ENCODE data around the gene JMJD1C. TPM values are rescaled to one million over a fixed set of nuclear protein-coding genes. Genes with fewer than 3 reads are reported as not detected.

JMJD1C gene
- polyA plus RNA-seq, 1 donor = 104 TPM

GRCh38 chr10:63424576-63424975, 41.2 kb downstream of the JMJD1C start:
- no peak for DNase-seq
- H3K27me3 ChIP-seq (ENCODE audit: control insufficient read depth, insufficient read depth, low read length) = no peaks in the 10 kb centered on the region
- no peak overlapping the region for H3K27ac ChIP-seq (ENCODE audit: low read length)
- no peak overlapping the region for H3K4me3 ChIP-seq (ENCODE audit: low read length)
- no peaks in the 10 kb centered on the region for H3K4me1 ChIP-seq (ENCODE audit: control insufficient read depth, insufficient read depth, low read length)
- no peaks in the 10 kb centered on the region for H3K9me3 ChIP-seq (ENCODE audit: control insufficient read depth, low read depth, low read length)
- peaks cover 3% of the 10 kb centered on the region for H3K36me3 ChIP-seq (ENCODE audit: control insufficient read depth, insufficient read depth, low read length)
- WGBS (ENCODE audit: insufficient coverage, low lambda C conversion rate) = 100% methylated on average over 1 of the region's 3 CpGs

DNA sequence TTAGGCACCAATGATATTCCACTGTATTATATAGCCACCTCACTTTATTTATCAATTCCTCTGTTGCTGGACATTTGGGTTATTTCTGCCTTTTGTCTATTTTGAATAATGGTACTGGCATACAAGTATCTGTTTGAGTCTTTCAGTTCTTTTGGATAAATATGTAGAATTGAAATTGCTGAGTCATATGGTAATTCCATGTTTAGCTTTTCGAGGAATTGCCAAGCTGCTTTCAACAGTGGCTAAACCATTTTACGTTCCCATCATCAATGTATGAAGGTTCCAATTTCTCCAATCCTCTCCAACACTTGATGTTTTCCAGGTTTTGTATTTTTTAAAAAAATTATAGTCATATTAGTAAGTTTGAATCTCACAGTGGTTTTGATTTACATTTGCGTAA, 42.3 kb downstream of the JMJD1C start:
- no peak for DNase-seq
- no peak overlapping the region for H3K27ac ChIP-seq (ENCODE audit: low read length)
- no peak overlapping the region for H3K4me3 ChIP-seq (ENCODE audit: low read length)
- no peaks in the 10 kb centered on the region for H3K4me1 ChIP-seq (ENCODE audit: control insufficient read depth, insufficient read depth, low read length)
- WGBS (ENCODE audit: insufficient coverage, low lambda C conversion rate) = 86% methylated on average over 2 of the region's 3 CpGs
- peaks cover 3% of the 10 kb centered on the region for H3K36me3 ChIP-seq (ENCODE audit: control insufficient read depth, insufficient read depth, low read length)
- no peaks in the 10 kb centered on the region for H3K9me3 ChIP-seq (ENCODE audit: control insufficient read depth, low read depth, low read length)
- no peaks in the 10 kb centered on the region for H3K27me3 ChIP-seq (ENCODE audit: control insufficient read depth, insufficient read depth, low read length)

GRCh38 chr10:63421591-63421990, 44.2 kb downstream of the JMJD1C start:
- Histone ChIP-seq H3K36me3 (ENCODE audit: control insufficient read depth, insufficient read depth, low read length) (no peaks in the 10 kb centered on the region), H3K27me3 (ENCODE audit: control insufficient read depth, insufficient read depth, low read length) (no peaks in the 10 kb centered on the region), H3K9me3 (ENCODE audit: control insufficient read depth, low read depth, low read length) (no peaks in the 10 kb centered on the region), H3K27ac (ENCODE audit: low read length) (no peak overlapping the region), H3K4me3 (ENCODE audit: low read length) (no peak overlapping the region), H3K4me1 (ENCODE audit: control insufficient read depth, insufficient read depth, low read length) (no peaks in the 10 kb centered on the region)
- no peak for DNase-seq

GRCh38 chr10:63416376-63416775, 49.4 kb downstream of the JMJD1C start:
- Histone ChIP-seq H3K27ac (ENCODE audit: low read length) (no peak overlapping the region), H3K36me3 (ENCODE audit: control insufficient read depth, insufficient read depth, low read length) (no peaks in the 10 kb centered on the region), H3K4me1 (ENCODE audit: control insufficient read depth, insufficient read depth, low read length) (no peaks in the 10 kb centered on the region), H3K4me3 (ENCODE audit: low read length) (no peak overlapping the region), H3K9me3 (ENCODE audit: control insufficient read depth, low read depth, low read length) (no peaks in the 10 kb centered on the region), H3K27me3 (ENCODE audit: control insufficient read depth, insufficient read depth, low read length) (no peaks in the 10 kb centered on the region)
- no peak for DNase-seq
- WGBS (ENCODE audit: insufficient coverage, low lambda C conversion rate) = 75% methylated on average over 1 of the region's 1 CpG

- WGBS (ENCODE audit: insufficient coverage, low lambda C conversion rate) = 100% methylated on average over 1 of the region's 5 CpGs
- Histone ChIP-seq H3K27ac (ENCODE audit: low read length) (no peak overlapping the region), H3K9me3 (ENCODE audit: control insufficient read depth, low read depth, low read length) (no peaks in the 10 kb centered on the region), H3K36me3 (ENCODE audit: control insufficient read depth, insufficient read depth, low read length) (no peaks in the 10 kb centered on the region), H3K27me3 (ENCODE audit: control insufficient read depth, insufficient read depth, low read length) (no peaks in the 10 kb centered on the region), H3K4me3 (ENCODE audit: low read length) (no peak overlapping the region), H3K4me1 (ENCODE audit: control insufficient read depth, insufficient read depth, low read length) (no peaks in the 10 kb centered on the region)
- DNase-seq = no peak
Observed at GRCh38 chr10:63415640-63416244, 50.0 kb downstream of the JMJD1C start.

DNA sequence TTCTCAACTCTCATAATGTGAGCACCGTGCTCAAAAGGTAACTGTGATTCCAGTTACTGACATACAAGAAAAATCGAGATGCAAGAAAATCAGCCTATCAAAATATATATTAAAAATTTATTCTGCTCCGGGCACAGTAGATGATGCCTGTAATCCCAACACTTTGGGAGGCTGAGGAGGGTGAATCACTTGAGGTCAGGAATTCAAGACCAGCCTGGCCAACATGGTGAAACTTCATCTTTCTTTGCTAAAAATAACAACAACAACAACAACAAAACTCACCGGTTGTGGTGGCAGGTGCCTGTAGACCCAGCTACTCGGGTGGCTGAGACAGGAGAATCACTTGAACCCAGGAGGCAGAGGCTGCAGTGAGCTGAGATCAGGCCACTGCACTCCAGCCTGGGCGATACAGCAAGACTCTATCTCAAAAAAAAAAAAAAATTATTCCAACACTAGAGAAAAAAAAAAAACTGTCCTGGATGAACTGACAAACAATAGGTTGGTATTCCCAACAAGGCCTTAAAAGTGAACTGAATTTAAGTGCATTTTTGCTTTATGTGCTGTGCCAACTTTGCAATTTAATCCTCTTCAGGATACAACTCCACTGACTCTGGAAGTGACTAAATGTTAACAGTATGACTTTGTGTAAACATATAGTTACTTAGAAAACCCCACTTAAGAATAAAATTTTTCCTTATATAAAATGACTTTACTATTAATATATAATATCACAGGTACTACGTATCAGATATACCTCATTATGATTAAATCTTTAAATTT, 51.1 kb downstream of the JMJD1C start:
- Histone ChIP-seq H3K27me3 (ENCODE audit: control insufficient read depth, insufficient read depth, low read length) (no peaks in the 10 kb centered on the region), H3K4me1 (ENCODE audit: control insufficient read depth, insufficient read depth, low read length) (no peaks in the 10 kb centered on the region), H3K4me3 (ENCODE audit: low read length) (no peak overlapping the region), H3K36me3 (ENCODE audit: control insufficient read depth, insufficient read depth, low read length) (no peaks in the 10 kb centered on the region), H3K9me3 (ENCODE audit: control insufficient read depth, low read depth, low read length) (no peaks in the 10 kb centered on the region), H3K27ac (ENCODE audit: low read length) (no peak overlapping the region)
- no peak for DNase-seq
- no CpG with 5 or more reads among the region's 7 CpGs for whole genome bisulfite sequencing (ENCODE audit: insufficient coverage, low lambda C conversion rate)

GRCh38 chr10:63413429-63413828, 52.3 kb downstream of the JMJD1C start:
- 56% methylated on average over 3 of the region's 3 CpGs for WGBS (ENCODE audit: insufficient coverage, low lambda C conversion rate)
- H3K36me3 ChIP-seq (ENCODE audit: control insufficient read depth, insufficient read depth, low read length) = no peaks in the 10 kb centered on the region
- H3K9me3 ChIP-seq (ENCODE audit: control insufficient read depth, low read depth, low read length) = no peaks in the 10 kb centered on the region
- no peaks in the 10 kb centered on the region for H3K27me3 ChIP-seq (ENCODE audit: control insufficient read depth, insufficient read depth, low read length)
- H3K27ac ChIP-seq (ENCODE audit: low read length) = no peak overlapping the region
- H3K4me3 ChIP-seq (ENCODE audit: low read length) = no peak overlapping the region
- no peaks in the 10 kb centered on the region for H3K4me1 ChIP-seq (ENCODE audit: control insufficient read depth, insufficient read depth, low read length)
- no peak for DNase-seq

GRCh38 chr10:63412304-63412703, 53.5 kb downstream of the JMJD1C start:
- no peaks in the 10 kb centered on the region for H3K4me1 ChIP-seq (ENCODE audit: control insufficient read depth, insufficient read depth, low read length)
- no peak overlapping the region for H3K27ac ChIP-seq (ENCODE audit: low read length)
- WGBS (ENCODE audit: insufficient coverage, low lambda C conversion rate) = 100% methylated on average over 1 of the region's 5 CpGs
- DNase-seq = no peak
- H3K4me3 ChIP-seq (ENCODE audit: low read length) = no peak overlapping the region
- no peaks in the 10 kb centered on the region for H3K27me3 ChIP-seq (ENCODE audit: control insufficient read depth, insufficient read depth, low read length)
- no peaks in the 10 kb centered on the region for H3K9me3 ChIP-seq (ENCODE audit: control insufficient read depth, low read depth, low read length)
- H3K36me3 ChIP-seq (ENCODE audit: control insufficient read depth, insufficient read depth, low read length) = no peaks in the 10 kb centered on the region

- Histone ChIP-seq H3K4me1 (ENCODE audit: control insufficient read depth, insufficient read depth, low read length) (no peaks in the 10 kb centered on the region), H3K36me3 (ENCODE audit: control insufficient read depth, insufficient read depth, low read length) (no peaks in the 10 kb centered on the region), H3K4me3 (ENCODE audit: low read length) (no peak overlapping the region), H3K9me3 (ENCODE audit: control insufficient read depth, low read depth, low read length) (no peaks in the 10 kb centered on the region), H3K27ac (ENCODE audit: low read length) (no peak overlapping the region), H3K27me3 (ENCODE audit: control insufficient read depth, insufficient read depth, low read length) (no peaks in the 10 kb centered on the region)
- no peak for DNase-seq
- no CpG with 5 or more reads among the region's 1 CpG for WGBS (ENCODE audit: insufficient coverage, low lambda C conversion rate)
Observed at GRCh38 chr10:63410633-63411032, 55.1 kb downstream of the JMJD1C start.

GRCh38 chr10:63409465-63410027, 56.2 kb downstream of the JMJD1C start:
- WGBS (ENCODE audit: insufficient coverage, low lambda C conversion rate) = 100% methylated on average over 1 of the region's 2 CpGs
- Histone ChIP-seq H3K4me1 (ENCODE audit: control insufficient read depth, insufficient read depth, low read length) (no peaks in the 10 kb centered on the region), H3K27me3 (ENCODE audit: control insufficient read depth, insufficient read depth, low read length) (no peaks in the 10 kb centered on the region), H3K9me3 (ENCODE audit: control insufficient read depth, low read depth, low read length) (no peaks in the 10 kb centered on the region), H3K27ac (ENCODE audit: low read length) (no peak overlapping the region), H3K36me3 (ENCODE audit: control insufficient read depth, insufficient read depth, low read length) (no peaks in the 10 kb centered on the region), H3K4me3 (ENCODE audit: low read length) (no peak overlapping the region)
- no peak for DNase-seq
